SK-N-SH treated with all-trans-retinoic acid at 6 μM for 48 hours (cell line): ENCODE results near the gene SLC2A14.

Experiments
- ATAC-seq: fragments of 200-7000 bp; cut with Tn5 transposase; 3 replicates; pipeline ENCODE4 v1.9.1; 2020; ENCODE audit warnings: mild to moderate bottlenecking, moderate library complexity
- ARNTL ChIP-seq: fragments of 450-650 bp; formaldehyde crosslinking; IDR thresholded peaks from 2 replicates; pipeline ENCODE4 v1.5.0; 2020; ENCODE audit warnings: low read depth, mild to moderate bottlenecking, moderate library complexity, borderline replicate concordance
- BACH2 ChIP-seq: fragments of 250-450 bp; sonication (Bioruptor Pico); IDR thresholded peaks from 2 replicates; pipeline ENCODE4 v1.9.0; 2021; ENCODE audit warnings: mild to moderate bottlenecking, borderline replicate concordance
- CREB5 ChIP-seq: fragments of 250-450 bp; sonication (Bioruptor Pico); IDR thresholded peaks from 2 replicates; pipeline ENCODE4 v1.5.1; 2020; ENCODE audit warnings: low read depth, mild to moderate bottlenecking, moderate library complexity
- CSDC2 ChIP-seq: fragments of 250-450 bp; sonication (Bioruptor Pico); IDR thresholded peaks from 2 replicates; pipeline ENCODE4 v1.5.0; 2020; ENCODE audit warnings: mild to moderate bottlenecking, moderate library complexity
- CSRNP3 ChIP-seq: fragments of 250-450 bp; sonication (Bioruptor Pico); IDR thresholded peaks from 2 replicates; pipeline ENCODE4 v1.5.1; 2021; ENCODE audit warnings: mild to moderate bottlenecking, moderate library complexity
- ESRRG ChIP-seq: fragments of 250-450 bp; sonication (Bioruptor Pico); IDR thresholded peaks from 2 replicates; pipeline ENCODE4 v1.6.1; 2021; ENCODE audit warnings: mild to moderate bottlenecking
- GLIS3 ChIP-seq: fragments of 250-450 bp; sonication (Bioruptor Pico); IDR thresholded peaks from 2 replicates; pipeline ENCODE4 v1.5.0; 2020; ENCODE audit warnings: mild to moderate bottlenecking, moderate library complexity
- ISL1 ChIP-seq: fragments of 250-450 bp; sonication (Bioruptor Pico); IDR thresholded peaks from 2 replicates; pipeline ENCODE4 v2.1.2; 2022; ENCODE audit warnings: mild to moderate bottlenecking, moderate library complexity
- OSR1 ChIP-seq: fragments of 250-450 bp; sonication (Bioruptor Pico); IDR thresholded peaks from 2 replicates; pipeline ENCODE4 v1.8.0; 2022; ENCODE audit warnings: moderate library complexity, mild to moderate bottlenecking, inconsistent platforms
- PATZ1 ChIP-seq: fragments of 250-450 bp; sonication (Bioruptor Pico); IDR thresholded peaks from 2 replicates; pipeline ENCODE4 v1.8.0; 2020; ENCODE audit warnings: mild to moderate bottlenecking, moderate library complexity, borderline replicate concordance
- POU6F1 ChIP-seq: fragments of 250-450 bp; sonication (Bioruptor Pico); IDR thresholded peaks from 2 replicates; pipeline ENCODE4 v1.8.0; 2021; ENCODE audit warnings: low read depth, mild to moderate bottlenecking, moderate library complexity, borderline replicate concordance
- PPARA ChIP-seq: fragments of 250-450 bp; sonication (Bioruptor Pico); IDR thresholded peaks from 2 replicates; pipeline ENCODE4 v1.5.0; 2020; ENCODE audit warnings: mild to moderate bottlenecking, borderline replicate concordance
- RARB ChIP-seq: fragments of 250-450 bp; sonication (Bioruptor Pico); IDR thresholded peaks from 2 replicates; pipeline ENCODE4 v1.8.0; 2021; ENCODE audit warnings: mild to moderate bottlenecking, moderate library complexity
- SNAI2 ChIP-seq: fragments of 250-450 bp; sonication (Bioruptor Pico); IDR thresholded peaks from 2 replicates; pipeline ENCODE4 v1.5.0; 2020; ENCODE audit warnings: mild to moderate bottlenecking, moderate library complexity
- TCF4 ChIP-seq: fragments of 250-450 bp; sonication (Bioruptor Pico); IDR thresholded peaks from 2 replicates; pipeline ENCODE4 v1.8.0; 2021; ENCODE audit warnings: mild to moderate bottlenecking, moderate library complexity, borderline replicate concordance
- TOX ChIP-seq: fragments of 250-450 bp; sonication (Bioruptor Pico); IDR thresholded peaks from 2 replicates; pipeline ENCODE4 v1.8.0; 2021; ENCODE audit warnings: mild to moderate bottlenecking, moderate library complexity, borderline replicate concordance
- TSHZ2 ChIP-seq: fragments of 250-450 bp; sonication (Bioruptor Pico); IDR thresholded peaks from 2 replicates; pipeline ENCODE4 v1.5.0; 2020; ENCODE audit warnings: mild to moderate bottlenecking, moderate library complexity
- ZC3H10 ChIP-seq: fragments of 250-450 bp; sonication (Bioruptor Pico); IDR thresholded peaks from 2 replicates; pipeline ENCODE4 v1.5.1; 2021; ENCODE audit warnings: mild to moderate bottlenecking, moderate library complexity
- ZFP3 ChIP-seq: fragments of 250-450 bp; sonication (Bioruptor Pico); IDR thresholded peaks from 2 replicates; pipeline ENCODE4 v1.5.0; 2020; ENCODE audit warnings: mild to moderate bottlenecking, moderate library complexity
- ZFP30 ChIP-seq: fragments of 450-650 bp; formaldehyde crosslinking; IDR thresholded peaks from 2 replicates; pipeline ENCODE4 v1.5.0; 2022; ENCODE audit warnings: mild to moderate bottlenecking, moderate library complexity
- ZNF565 ChIP-seq: fragments of 450-650 bp; formaldehyde crosslinking; conservative IDR thresholded peaks from 2 replicates; pipeline ENCODE4 v1.5.0; 2020; ENCODE audit warnings: low read depth, mild to moderate bottlenecking, moderate library complexity
- ZNF70 ChIP-seq: fragments of 450-650 bp; formaldehyde crosslinking; IDR thresholded peaks from 2 replicates; pipeline ENCODE4 v1.5.0; 2020; ENCODE audit warnings: mild to moderate bottlenecking, moderate library complexity
- ZNF8 ChIP-seq: fragments of 450-650 bp; formaldehyde crosslinking; IDR thresholded peaks from 2 replicates; pipeline ENCODE4 v1.5.0; 2020; ENCODE audit warnings: mild to moderate bottlenecking, moderate library complexity

SLC2A14 gene

GRCh38 chr12:7870335-7870734, 2.4 kb downstream of the SLC2A14 start:
- no peak for ATAC-seq

GRCh38 chr12:7869137-7869536, 3.6 kb downstream of the SLC2A14 start:
- peak; percentile 46 for ATAC-seq
- no peak for TF ChIP-seq PPARA (CRISPR knock-in tag)
- TF ChIP-seq ZC3H10 (CRISPR knock-in tag): no peak
- no peak for TF ChIP-seq OSR1 (CRISPR knock-in tag)
- TF ChIP-seq TSHZ2 (CRISPR knock-in tag): no peak
- TF ChIP-seq CREB5 (CRISPR knock-in tag): no peak
- no peak for TF ChIP-seq SNAI2 (CRISPR knock-in tag)
- TF ChIP-seq CSRNP3 (CRISPR knock-in tag): no peak
- no peak for TF ChIP-seq ZFP3 (CRISPR knock-in tag)
- TF ChIP-seq TCF4 (CRISPR knock-in tag): no peak
- TF ChIP-seq TOX (CRISPR knock-in tag): no peak
- TF ChIP-seq ZNF565 (CRISPR knock-in tag): no peak
- TF ChIP-seq PATZ1: no peak
- TF ChIP-seq BACH2 (CRISPR knock-in tag): no peak
- TF ChIP-seq POU6F1 (CRISPR knock-in tag): no peak
- no peak for TF ChIP-seq RARB (CRISPR knock-in tag)
- no peak for TF ChIP-seq CSDC2 (CRISPR knock-in tag)

More at GRCh38 chr12:7870335-7870734, 2.4 kb downstream of the SLC2A14 start:
- TF ChIP-seq TOX (CRISPR knock-in tag) (no peak), POU6F1 (CRISPR knock-in tag) (no peak), GLIS3 (CRISPR knock-in tag) (no peak), OSR1 (CRISPR knock-in tag) (no peak), CREB5 (CRISPR knock-in tag) (no peak), ESRRG (no peak), ZFP3 (CRISPR knock-in tag) (no peak), ARNTL (CRISPR knock-in tag) (no peak), ISL1 (CRISPR knock-in tag) (no peak), ZFP30 (CRISPR knock-in tag) (no peak), CSRNP3 (CRISPR knock-in tag) (no peak), ZNF565 (CRISPR knock-in tag) (no peak), ZNF8 (no peak), PPARA (CRISPR knock-in tag) (no peak), ZNF70 (CRISPR knock-in tag) (no peak), RARB (CRISPR knock-in tag) (no peak)
